Neuronal stem cell (in vitro differentiated cells): Measurements from ENCODE around the gene FSHR.

Experiments
- DNase-seq: peaks from one replicate; pipeline ENCODE4 v3.0.0-alpha.2; 2013; ENCODE audit warnings: low spot score
- H2AFZ ChIP-seq: one replicate; pipeline ENCODE4 v1.6.1; 2013; ENCODE audit warnings: mild to moderate bottlenecking, low read length, inconsistent platforms
- H2AK5ac ChIP-seq: 2 replicates; pipeline ENCODE4 v1.6.1; 2013; ENCODE audit warnings: low read depth, mild to moderate bottlenecking, inconsistent platforms, low read length, moderate library complexity, mixed read lengths
- H2BK120ac ChIP-seq: 2 replicates; pipeline ENCODE4 v1.6.1; 2013; ENCODE audit warnings: low read depth, mild to moderate bottlenecking, inconsistent platforms, low read length, moderate library complexity, mixed read lengths
- H2BK12ac ChIP-seq: one replicate; pipeline ENCODE4 v1.6.1; 2013; ENCODE audit warnings: low read length, inconsistent platforms
- H2BK15ac ChIP-seq: 2 replicates; pipeline ENCODE4 v1.6.1; 2013; ENCODE audit warnings: mild to moderate bottlenecking, low read length, inconsistent platforms, mixed read lengths
- H2BK5ac ChIP-seq: one replicate; pipeline ENCODE4 v1.6.1; 2013; ENCODE audit warnings: inconsistent platforms, mild to moderate bottlenecking, low read length, moderate library complexity
- H3K14ac ChIP-seq: one replicate; pipeline ENCODE4 v1.6.1; 2013; ENCODE audit warnings: low read length, inconsistent platforms
- H3K18ac ChIP-seq: 2 replicates; pipeline ENCODE4 v1.6.1; 2013; ENCODE audit warnings: low read length, inconsistent platforms
- H3K23ac ChIP-seq: 2 replicates; pipeline ENCODE4 v1.6.1; 2013; ENCODE audit warnings: low read depth, mild to moderate bottlenecking, mixed read lengths, low read length, inconsistent platforms; ENCODE audit not compliant: poor library complexity
- H3K27ac ChIP-seq: replicated peaks from 3 replicates; pipeline ENCODE4 v1.5.1; 2013; ENCODE audit warnings: low read length, inconsistent platforms
- H3K27me3 ChIP-seq, 3 experiments: 2 replicates each; pipeline ENCODE4 v1.6.1; 2013; ENCODE audit warnings: low read length in 3 of 3, mild to moderate bottlenecking in 2 of 3, inconsistent platforms in 1 of 3, low read depth in 1 of 3, mixed read lengths in 1 of 3, moderate library complexity in 1 of 3; ENCODE audit not compliant: control insufficient read depth in 3 of 3, insufficient read depth in 3 of 3
- H3K36me3 ChIP-seq, 2 donors: replicated peaks in 1 of 2; 2 replicates each; pipeline ENCODE4 v1.6.1; 2013; ENCODE audit warnings: low read length in 2 of 2; ENCODE audit not compliant: control insufficient read depth in 2 of 2, insufficient read depth in 2 of 2
- H3K4ac ChIP-seq: 2 replicates; pipeline ENCODE4 v1.6.1; 2013; ENCODE audit warnings: inconsistent platforms, mild to moderate bottlenecking, low read length, moderate library complexity
- H3K4me1 ChIP-seq, 2 donors: 1 replicate in 1 of 2; 2 replicates in 1 of 2; pipeline ENCODE4 v1.6.1; 2013; ENCODE audit warnings: low read length in 2 of 2, low read depth in 1 of 2; ENCODE audit not compliant: control insufficient read depth in 2 of 2, insufficient read depth in 1 of 2
- H3K4me2 ChIP-seq: one replicate; pipeline ENCODE4 v1.6.1; 2013; ENCODE audit warnings: mild to moderate bottlenecking, low read length, inconsistent platforms; ENCODE audit not compliant: insufficient read depth, poor library complexity, severe bottlenecking
- H3K4me3 ChIP-seq, 2 donors: 2 replicates each; pipeline ENCODE4 v1.5.1; 2013; ENCODE audit warnings: low read length in 2 of 2, mild to moderate bottlenecking in 2 of 2, inconsistent platforms in 1 of 2, moderate library complexity in 1 of 2
- H3K79me1 ChIP-seq: one replicate; pipeline ENCODE4 v1.6.1; 2013; ENCODE audit warnings: low read depth, mild to moderate bottlenecking, inconsistent platforms, low read length, moderate library complexity
- H3K9ac ChIP-seq: one replicate; pipeline ENCODE4 v1.6.1; 2013; ENCODE audit warnings: mild to moderate bottlenecking, low read depth, low read length, inconsistent platforms; ENCODE audit not compliant: poor library complexity
- H3K9me3 ChIP-seq, 2 donors: replicated peaks in 1 of 2; 2 replicates each; pipeline versions ENCODE3 to v1.6.1; 2013; ENCODE audit warnings: low read length in 2 of 2, mild to moderate bottlenecking in 2 of 2, inconsistent platforms in 1 of 2, low read depth in 1 of 2, mixed read lengths in 1 of 2, moderate library complexity in 1 of 2; ENCODE audit not compliant: control insufficient read depth in 2 of 2, insufficient read depth in 1 of 2
- H4K8ac ChIP-seq: one replicate; pipeline ENCODE4 v1.6.1; 2013; ENCODE audit warnings: low read depth, mild to moderate bottlenecking, inconsistent platforms, low read length, moderate library complexity
- H4K91ac ChIP-seq: one replicate; pipeline ENCODE4 v1.6.1; 2013; ENCODE audit warnings: low read length, low read depth, mild to moderate bottlenecking, inconsistent platforms; ENCODE audit not compliant: poor library complexity
- WGBS, 2 donors: extraction: QIAGEN DNeasy Blood & Tissue Kit; methylation state at CpG; one replicate each; pipeline ENCODE4 v1.1.7; 2013; ENCODE audit warnings: missing lambda C conversion rate in 2 of 2, mixed read lengths in 1 of 2; ENCODE audit not compliant: insufficient read length in 2 of 2, insufficient replicate concordance in 1 of 2; ENCODE audit errors: extremely low coverage in 2 of 2; 5-methylcytosine and 5-hydroxymethylcytosine counted together

Gene FSHR

DNA sequence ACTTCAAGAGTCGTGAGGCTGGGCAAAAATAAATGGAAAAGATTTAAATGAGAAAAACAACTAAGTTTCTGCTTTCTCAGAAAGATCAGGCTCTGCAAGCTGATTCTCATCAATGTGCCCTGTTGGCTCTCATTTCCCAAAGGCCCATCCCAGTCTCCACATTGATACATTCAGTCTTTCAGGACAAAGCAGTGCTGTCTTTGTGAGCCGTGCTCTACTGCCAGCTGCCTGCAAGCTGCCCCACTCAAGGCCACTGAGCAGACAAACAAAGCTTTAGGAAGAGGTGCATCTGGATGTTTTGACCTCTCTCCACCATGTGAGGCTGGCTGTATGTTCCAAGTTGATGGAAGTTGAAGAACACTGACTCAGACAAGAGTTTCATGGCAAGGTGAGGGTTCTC lies 48.8 kb downstream of the FSHR start:
- H3K23ac ChIP-seq, result no peak overlapping the region
- no peak overlapping the region for H3K18ac ChIP-seq
- no peak overlapping the region for H3K27ac ChIP-seq
- H3K9me3 ChIP-seq, result no peaks in the 10 kb centered on the region
- H4K8ac ChIP-seq, result no peak overlapping the region
- no CpG with 5 or more reads among the region's 2 CpGs for WGBS, 2 donors
- H2BK15ac ChIP-seq, result no peak overlapping the region
- no peak overlapping the region for H2BK5ac ChIP-seq
- no peaks in the 10 kb centered on the region for H3K27me3 ChIP-seq
- no peak overlapping the region for H3K4me3 ChIP-seq
- no peak overlapping the region for H3K4ac ChIP-seq
- H2BK120ac ChIP-seq, result no peak overlapping the region
- H2AFZ ChIP-seq, result no peak overlapping the region
- no peaks in the 10 kb centered on the region for H3K79me1 ChIP-seq
- peaks cover 0 to 2% of the 10 kb centered on the region in 2 donors for H3K4me1 ChIP-seq
- H4K91ac ChIP-seq, result no peak overlapping the region
- H2AK5ac ChIP-seq, result no peak overlapping the region
- DNase-seq, result no peak
- no peak overlapping the region for H3K14ac ChIP-seq
- H3K36me3 ChIP-seq, result no peaks in the 10 kb centered on the region
- H2BK12ac ChIP-seq, result no peak overlapping the region
- H3K9ac ChIP-seq, result no peak overlapping the region
- H3K4me2 ChIP-seq, result no peak overlapping the region

DNA sequence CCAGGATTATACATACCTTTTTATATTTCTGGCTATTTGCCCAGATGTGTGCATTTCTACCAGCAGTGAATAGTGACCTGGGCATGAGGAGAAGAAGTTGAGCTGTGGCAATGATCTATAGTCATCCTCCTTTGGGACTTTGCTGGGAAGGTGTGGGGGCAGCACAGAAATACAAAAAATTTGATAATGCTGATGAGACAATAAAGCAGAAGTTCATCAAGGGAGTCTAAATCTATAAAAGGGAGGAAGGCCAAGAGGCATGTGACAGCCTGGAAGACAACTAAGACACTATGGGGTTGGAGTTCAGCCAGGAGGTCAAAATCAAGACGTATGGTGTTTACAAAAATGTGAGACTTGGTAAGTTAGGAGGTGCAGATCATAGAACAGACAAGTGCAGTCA lies 52.2 kb downstream of the FSHR start:
- H3K4me1 ChIP-seq, result peaks cover 0 to 1% of the 10 kb centered on the region in 2 donors
- H3K79me1 ChIP-seq, result no peaks in the 10 kb centered on the region
- no peak for DNase-seq
- H3K4me3 ChIP-seq, result no peak overlapping the region
- H3K27me3 ChIP-seq, result no peaks in the 10 kb centered on the region
- no peak overlapping the region for H4K91ac ChIP-seq
- H3K4ac ChIP-seq, result no peak overlapping the region
- no peak overlapping the region for H2BK15ac ChIP-seq
- no peak overlapping the region for H4K8ac ChIP-seq
- no peak overlapping the region for H2BK5ac ChIP-seq
- no peak overlapping the region for H2AK5ac ChIP-seq
- no peak overlapping the region for H2AFZ ChIP-seq
- WGBS, 2 donors, result no CpG with 5 or more reads among the region's 1 CpG
- H3K27ac ChIP-seq, result no peak overlapping the region
- H3K23ac ChIP-seq, result no peak overlapping the region
- H3K18ac ChIP-seq, result no peak overlapping the region
- H3K4me2 ChIP-seq, result no peak overlapping the region
- H3K36me3 ChIP-seq, result no peaks in the 10 kb centered on the region
- H2BK12ac ChIP-seq, result no peak overlapping the region
- no peaks in the 10 kb centered on the region for H3K9me3 ChIP-seq
- no peak overlapping the region for H2BK120ac ChIP-seq
- no peak overlapping the region for H3K9ac ChIP-seq
- H3K14ac ChIP-seq, result no peak overlapping the region

DNA sequence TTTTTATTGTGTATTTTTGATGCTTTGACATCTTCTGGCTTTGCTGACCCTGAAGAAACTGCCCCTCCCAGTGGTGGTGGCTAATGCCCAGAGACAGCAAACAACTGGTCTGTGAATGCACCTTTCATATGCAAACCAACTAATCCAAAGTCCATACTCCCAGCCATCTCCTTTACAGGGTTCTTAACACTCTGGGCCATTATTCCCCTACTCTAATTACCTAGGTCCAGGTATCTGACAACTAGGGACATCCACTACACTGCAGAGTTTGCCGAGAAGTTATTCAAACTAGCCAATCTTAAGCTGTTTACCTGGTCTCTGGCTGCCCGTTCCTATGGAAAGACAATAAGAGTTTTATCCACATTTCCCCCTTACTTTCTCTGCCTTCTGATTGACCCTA lies 73.6 kb downstream of the FSHR start:
- Histone ChIP-seq H3K36me3 (no peaks in the 10 kb centered on the region), H3K4ac (no peak overlapping the region), H4K8ac (no peak overlapping the region), H3K79me1 (no peaks in the 10 kb centered on the region), H2BK5ac (no peak overlapping the region), H3K4me3 (no peak overlapping the region), H4K91ac (no peak overlapping the region), H2AFZ (no peak overlapping the region), H3K4me2 (no peak overlapping the region), H3K23ac (no peak overlapping the region), H3K9ac (no peak overlapping the region), H3K18ac (no peak overlapping the region), H3K4me1 (peaks cover 0 to 2% of the 10 kb centered on the region in 2 donors), H3K27me3 (no peaks in the 10 kb centered on the region), H2AK5ac (no peak overlapping the region), H3K14ac (no peak overlapping the region), H3K9me3 (peaks cover 0 to 3% of the 10 kb centered on the region in 2 donors), H2BK15ac (no peak overlapping the region), H2BK12ac (no peak overlapping the region), H2BK120ac (no peak overlapping the region), H3K27ac (no peak overlapping the region)
- no peak for DNase-seq
- WGBS, 2 donors, result no CpG with 5 or more reads among the region's 2 CpGs

DNA sequence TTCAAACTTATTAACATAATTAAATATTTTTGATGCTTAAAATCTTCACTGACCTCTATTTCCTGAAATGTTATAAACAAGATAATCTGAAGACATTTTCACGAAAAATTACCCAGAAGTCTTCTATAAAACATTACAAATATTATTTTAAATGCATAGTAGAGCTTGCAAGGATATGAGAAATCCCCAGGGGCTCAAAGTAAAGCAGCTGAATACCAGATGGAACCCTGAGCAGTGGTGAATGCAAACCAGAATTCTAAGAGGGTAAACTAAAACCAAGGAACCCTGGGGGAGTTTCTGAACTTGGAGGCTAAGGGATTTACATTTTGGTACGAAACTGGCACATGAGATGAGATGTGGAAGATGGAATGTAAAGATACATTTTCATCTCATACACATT lies 83.6 kb downstream of the FSHR start:
- Histone ChIP-seq H2BK12ac (no peak overlapping the region), H3K79me1 (no peaks in the 10 kb centered on the region), H3K4me3 (no peak overlapping the region), H3K4ac (no peak overlapping the region), H4K8ac (no peak overlapping the region), H2BK15ac (no peak overlapping the region), H2AK5ac (no peak overlapping the region), H2BK120ac (no peak overlapping the region), H3K36me3 (no peaks in the 10 kb centered on the region), H3K23ac (no peak overlapping the region), H3K14ac (no peak overlapping the region), H3K4me2 (no peak overlapping the region), H2BK5ac (no peak overlapping the region), H3K4me1 (peaks cover 0 to 1% of the 10 kb centered on the region in 2 donors), H3K27me3 (no peaks in the 10 kb centered on the region), H2AFZ (no peak overlapping the region), H3K9ac (no peak overlapping the region), H3K9me3 (no peaks in the 10 kb centered on the region), H3K27ac (no peak overlapping the region), H3K18ac (no peak overlapping the region), H4K91ac (no peak overlapping the region)
- DNase-seq, result no peak
- no CpG with 5 or more reads among the region's 2 CpGs for WGBS, 2 donors
